Adrenal gland (tissue), 12 donors: ENCODE results near the gene PXN. TPM values are rescaled to one million over a fixed set of nuclear protein-coding genes. Genes with fewer than 3 reads are reported as not detected.

ENCODE experiments used
- DNase-seq, 7 donors: peaks; one replicate each; pipeline ENCODE4 v3.0.0-alpha.2; 2019 to 2020
- H3K27ac ChIP-seq, 5 donors: fragments of 200-600 bp; sonication (generic) in 4 of 5; 1 replicate in 3 of 5; 2 replicates in 2 of 5; pipeline versions ENCODE4 v1.5.1 to v1.8.0; 2016 to 2020; ENCODE audit warnings: mild to moderate bottlenecking in 1 of 5
- H3K27me3 ChIP-seq: fragments of 200-600 bp; 2 replicates; pipeline ENCODE4 v1.8.0; 2021
- H3K36me3 ChIP-seq, 2 donors: fragments of 200-600 bp; replicated peaks in 1 of 2; 1 replicate in 1 of 2; 2 replicates in 1 of 2; pipeline versions ENCODE4 v1.5.1 to v1.8.0; 2018 to 2022
- H3K4me1 ChIP-seq, 2 donors: fragments of 200-600 bp; replicated peaks in 1 of 2; 1 replicate in 1 of 2; 2 replicates in 1 of 2; pipeline versions ENCODE4 v1.5.1 to v1.8.0; 2018 to 2021
- H3K4me3 ChIP-seq, 4 donors: fragments of 200-600 bp; sonication (generic) in 3 of 4; one replicate each; pipeline ENCODE4 v1.5.1; 2016 to 2018
- H3K9me3 ChIP-seq, 3 donors: fragments of 200-600 bp; sonication (generic) in 1 of 3; replicated peaks in 1 of 3; 1 replicate in 2 of 3; 2 replicates in 1 of 3; pipeline versions ENCODE4 v1.5.1 to v1.8.0; 2016 to 2021
- POLR2A ChIP-seq, 2 donors: fragments of 450-650 bp; IDR thresholded peaks; one replicate each; pipeline ENCODE4 v1.6.1; 2017; ENCODE audit warnings: antibody characterized with exemption in 2 of 2, mild to moderate bottlenecking in 2 of 2, moderate library complexity in 1 of 2
- WGBS, 4 donors: extraction: QIAGEN DNeasy Blood & Tissue Kit in 2 of 4; methylation state at CpG; one replicate each; pipeline versions ENCODE4 v1.1.5 to v1.1.7; 2013 to 2017; 5-methylcytosine and 5-hydroxymethylcytosine counted together
- intact Hi-C, 2 donors: fragments of 100-400 bp; cut with DNase I; formaldehyde crosslinking; loops; one replicate each; pipeline versions ENCODE4 v1.14.1 to v1.15.0; 2022 to 2023
- polyA plus RNA-seq, 3 donors: library from polyadenylated mRNA; stranded (reverse); fragments of 200-250 nt in 2 of 3; fragments of 350-450 nt in 1 of 3; fragmentation: Illumina TruSeq in 1 of 3; extraction: RNeasy Lipid Tissue Mini Kit (QIAGEN cat#74804) in 1 of 3; gene quantifications; one replicate each; pipeline ENCODE4 v1.2.3, GENCODE V29; 2013 to 2014
- total RNA-seq, 9 donors: library from RNA; depleted of rRNA in 4 of 9; stranded (reverse); fragments of >200 nt in 4 of 9; fragments of 120-200 nt in 1 of 9; fragmentation: NEBNext Ultra II Directional in 1 of 9; extraction: Animal tissue kit (Norgen Biotek cat#: 25700) in 1 of 9; gene quantifications; one replicate each; pipeline versions ENCODE4 v1.1.0 to v1.2.4, GENCODE V29; 2013 to 2023
- TF ChIP-seq, protein P1 (sequence below), 6 experiments: fragments of 450-650 bp in 4 of 6; fragments of 200-600 bp in 2 of 6; sonication (generic) in 1 of 6; IDR thresholded peaks; 1 replicate in 5 of 6; 2 replicates in 1 of 6; pipeline versions ENCODE4 v1.5.1 to v1.8.0; 2016 to 2021; ENCODE audit warnings: antibody characterized with exemption in 6 of 6, mild to moderate bottlenecking in 2 of 6, moderate library complexity in 1 of 6
- donor health status: healthy with polysubstance abuse.
- donor health status: Bipolar disorder and iron deficiency.
- donor health status: DM: yes; HTN: yes; CAD: no.
- donor health status: DM: no; HTN: no; CAD: no.
- donor health status: DM: no; HTN: no; CAD: no.
- donor health status: DM: yes; HTN: yes; CAD: no.

PXN gene
- total and polyA plus RNA-seq, 12 donors = 12.5 to 156 (median 92.4) TPM

DNA sequence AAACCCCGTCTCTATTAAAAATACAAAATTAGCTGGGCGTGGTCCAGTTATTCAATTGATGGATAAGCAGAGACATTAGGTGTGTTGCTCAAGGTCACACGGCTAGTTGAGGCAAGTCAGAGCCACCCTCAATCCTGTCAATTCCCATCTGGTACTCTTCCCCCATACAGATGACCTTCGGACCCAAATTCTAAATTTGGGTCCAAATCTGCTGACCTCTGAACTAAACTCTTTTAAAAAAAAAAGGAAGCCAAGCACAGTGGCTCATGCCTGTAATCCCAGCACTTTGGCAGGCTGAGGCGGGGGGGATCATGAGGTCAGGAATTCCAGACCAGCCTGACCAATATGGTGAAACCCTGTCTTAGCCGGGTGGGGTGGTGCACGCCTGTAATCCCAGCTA, 94.9 kb downstream of the PXN start:
- intact Hi-C loops = no loop called here
- no peak overlapping the region for H3K27ac ChIP-seq
- H3K36me3 ChIP-seq = peaks cover 0 to 93% of the 10 kb centered on the region in 2 donors
- WGBS, 4 donors = 90 to 94% (median 92%) methylated on average over 4 to 7 of the region's 7 CpGs
- H3K27me3 ChIP-seq = no peaks in the 10 kb centered on the region
- H3K4me1 ChIP-seq = no peaks in the 10 kb centered on the region
- H3K4me3 ChIP-seq = no peak overlapping the region
- no peaks in the 10 kb centered on the region for H3K9me3 ChIP-seq
- no peak for DNase-seq
- TF ChIP-seq, protein P1, sequence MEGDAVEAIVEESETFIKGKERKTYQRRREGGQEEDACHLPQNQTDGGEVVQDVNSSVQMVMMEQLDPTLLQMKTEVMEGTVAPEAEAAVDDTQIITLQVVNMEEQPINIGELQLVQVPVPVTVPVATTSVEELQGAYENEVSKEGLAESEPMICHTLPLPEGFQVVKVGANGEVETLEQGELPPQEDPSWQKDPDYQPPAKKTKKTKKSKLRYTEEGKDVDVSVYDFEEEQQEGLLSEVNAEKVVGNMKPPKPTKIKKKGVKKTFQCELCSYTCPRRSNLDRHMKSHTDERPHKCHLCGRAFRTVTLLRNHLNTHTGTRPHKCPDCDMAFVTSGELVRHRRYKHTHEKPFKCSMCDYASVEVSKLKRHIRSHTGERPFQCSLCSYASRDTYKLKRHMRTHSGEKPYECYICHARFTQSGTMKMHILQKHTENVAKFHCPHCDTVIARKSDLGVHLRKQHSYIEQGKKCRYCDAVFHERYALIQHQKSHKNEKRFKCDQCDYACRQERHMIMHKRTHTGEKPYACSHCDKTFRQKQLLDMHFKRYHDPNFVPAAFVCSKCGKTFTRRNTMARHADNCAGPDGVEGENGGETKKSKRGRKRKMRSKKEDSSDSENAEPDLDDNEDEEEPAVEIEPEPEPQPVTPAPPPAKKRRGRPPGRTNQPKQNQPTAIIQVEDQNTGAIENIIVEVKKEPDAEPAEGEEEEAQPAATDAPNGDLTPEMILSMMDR (IDR thresholded peaks at IDR 0.05) = no peak
- no peak for TF ChIP-seq POLR2A (IDR thresholded peaks at IDR 0.05)

DNA sequence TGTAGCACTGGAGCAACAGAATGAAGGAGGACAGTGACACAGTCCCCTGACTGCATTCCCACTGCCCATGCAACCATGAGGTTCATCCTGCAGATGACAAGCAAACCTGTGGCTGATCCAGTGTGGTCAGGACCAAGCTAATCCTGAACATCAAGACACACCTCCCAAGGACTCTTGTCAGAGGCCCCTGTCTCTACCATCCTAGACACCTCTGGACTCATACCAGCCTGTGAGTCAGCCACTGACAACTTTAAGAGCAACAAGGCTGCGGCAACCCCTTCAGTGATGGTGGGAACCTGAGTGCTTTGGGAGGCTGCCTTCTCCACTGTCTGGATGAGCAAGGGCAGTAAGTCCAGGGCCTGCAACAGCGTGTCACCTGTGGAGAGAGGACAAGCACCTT, 95.6 kb downstream of the PXN start:
- Histone ChIP-seq H3K4me3 (no peak overlapping the region), H3K27me3 (no peaks in the 10 kb centered on the region), H3K9me3 (no peaks in the 10 kb centered on the region), H3K4me1 (no peaks in the 10 kb centered on the region), H3K27ac (no peak overlapping the region), H3K36me3 (peaks cover 0 to 93% of the 10 kb centered on the region in 2 donors)
- no peak for DNase-seq
- TF ChIP-seq, protein P1 (IDR thresholded peaks at IDR 0.05) = no peak
- TF ChIP-seq POLR2A (IDR thresholded peaks at IDR 0.05) = no peak
- WGBS, 4 donors = 91 to 100% (median 94%) methylated on average over 1 to 2 of the region's 2 CpGs
- intact Hi-C loops = no loop called here

DNA sequence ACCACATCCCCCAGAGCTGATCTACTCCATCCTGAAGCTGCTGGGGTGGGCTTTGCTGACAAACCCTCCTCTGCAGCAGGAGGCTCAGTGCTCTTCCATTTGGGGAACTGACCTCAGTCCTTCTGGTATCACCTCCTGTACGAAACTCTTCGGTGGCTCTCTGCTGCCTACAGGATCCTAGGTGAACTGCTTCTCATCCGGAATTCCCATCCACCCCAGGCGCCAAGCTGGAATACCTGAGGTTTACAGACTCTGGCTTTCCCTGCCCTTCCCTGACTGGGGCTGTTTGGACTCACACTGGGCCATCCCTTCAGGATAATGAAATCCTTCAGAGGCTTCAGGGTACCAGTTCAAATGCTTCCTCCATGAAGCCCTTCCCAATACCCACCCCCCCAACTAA, 97.2 kb downstream of the PXN start:
- H3K4me1 ChIP-seq = no peaks in the 10 kb centered on the region
- no peak overlapping the region for H3K4me3 ChIP-seq
- 93 to 94% (median 94%) methylated on average over 4 of the region's 4 CpGs for WGBS, 4 donors
- peaks cover 0 to 91% of the 10 kb centered on the region in 2 donors for H3K36me3 ChIP-seq
- H3K27me3 ChIP-seq = no peaks in the 10 kb centered on the region
- H3K27ac ChIP-seq = no peak overlapping the region
- no peak for DNase-seq
- TF ChIP-seq, protein P1 (IDR thresholded peaks at IDR 0.05) = no peak
- no peak for TF ChIP-seq POLR2A (IDR thresholded peaks at IDR 0.05)
- H3K9me3 ChIP-seq = no peaks in the 10 kb centered on the region
- intact Hi-C loops = no loop called here

DNA sequence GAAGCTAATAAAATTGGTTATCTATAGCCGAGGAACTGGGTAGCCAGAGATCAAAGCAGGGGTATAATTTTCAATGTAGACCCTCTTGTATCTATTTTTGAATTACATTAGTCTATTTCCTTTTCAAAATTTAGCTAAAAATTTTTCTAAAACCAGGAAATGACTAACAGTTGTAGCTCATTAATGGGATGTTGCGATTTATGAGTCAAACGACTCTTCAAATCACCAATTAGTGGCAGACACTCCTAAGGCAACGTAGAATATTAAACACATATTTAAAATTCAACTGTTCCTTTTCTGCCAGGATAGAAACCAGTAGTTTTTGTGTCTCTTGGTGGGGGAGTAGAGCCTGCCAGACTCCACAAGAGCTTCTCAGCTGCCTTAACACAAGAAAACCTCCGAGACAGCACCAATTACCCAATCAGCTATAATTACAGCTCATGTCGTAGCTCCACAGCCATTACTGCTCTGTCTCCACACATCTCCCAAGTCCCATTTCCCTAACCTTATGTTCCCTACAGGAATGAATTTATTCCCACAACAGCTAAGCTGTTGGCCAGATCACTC, 97.9 kb downstream of the PXN start:
- no peak overlapping the region for H3K4me3 ChIP-seq
- TF ChIP-seq, protein P1 (IDR thresholded peaks at IDR 0.05) = no peak
- no peak for TF ChIP-seq POLR2A (IDR thresholded peaks at IDR 0.05)
- no peaks in the 10 kb centered on the region for H3K4me1 ChIP-seq
- intact Hi-C loops = no loop called here
- no peaks in the 10 kb centered on the region for H3K9me3 ChIP-seq
- H3K36me3 ChIP-seq = peaks cover 0 to 91% of the 10 kb centered on the region in 2 donors
- H3K27me3 ChIP-seq = no peaks in the 10 kb centered on the region
- 86 to 90% (median 88%) methylated on average over 6 of the region's 6 CpGs for WGBS, 4 donors
- no peak for DNase-seq
- no peak overlapping the region for H3K27ac ChIP-seq
